Measurements from ENCODE around the gene WDR18.

WDR18 gene

DNA sequence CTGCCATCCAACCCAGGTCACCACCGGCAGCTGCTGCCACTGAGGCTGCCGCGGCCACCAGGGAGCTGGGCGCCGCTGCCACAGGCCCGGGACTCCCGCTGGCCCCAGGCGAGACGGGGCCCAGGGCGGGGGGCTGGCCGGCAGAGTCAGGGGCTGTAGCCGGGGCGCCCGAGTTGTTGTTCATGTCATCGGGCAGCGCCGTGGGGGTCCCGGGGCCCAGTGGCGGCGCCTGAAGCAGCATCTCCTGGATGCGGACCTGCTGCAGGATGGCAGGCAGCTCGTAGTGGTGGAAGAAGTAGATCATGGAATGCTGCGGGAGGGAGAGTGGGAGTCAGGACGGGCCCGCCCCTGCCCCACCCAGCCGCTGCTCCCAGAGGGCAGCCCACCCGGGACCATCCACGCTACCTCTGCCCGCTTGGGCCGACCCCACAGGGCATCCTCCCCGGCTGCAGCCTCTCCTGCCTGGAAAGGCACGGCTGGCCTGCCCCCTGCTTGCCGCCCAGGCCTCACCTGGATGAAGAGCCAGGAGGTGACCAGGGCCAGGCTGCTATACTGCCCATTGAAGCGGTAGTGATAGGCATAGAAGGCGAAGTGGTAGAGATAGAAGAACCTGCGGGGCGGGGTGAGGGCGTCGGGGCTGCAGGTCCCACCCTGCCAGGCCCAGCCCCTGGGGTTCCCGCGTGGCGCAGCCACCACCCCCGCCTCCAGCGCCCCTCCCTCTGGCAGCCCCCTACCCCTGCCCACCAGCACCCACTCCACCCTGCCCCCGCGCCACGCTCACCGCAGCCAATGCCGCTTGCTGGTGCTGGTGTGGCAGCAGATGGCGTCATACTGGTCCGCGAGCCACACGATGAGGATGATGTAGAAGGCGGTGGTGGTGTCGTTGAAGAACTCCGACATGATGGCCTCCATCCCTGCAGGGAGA, 26.7 kb downstream of the WDR18 start:
- no peak for TF ChIP-seq POLR2A (IDR thresholded peaks at IDR 0.05; ENCODE audit: extremely low read depth, insufficient read length)
- no peak for TF ChIP-seq MYC (IDR thresholded peaks at IDR 0.05; ENCODE audit: low read depth, low read length)
- no peak for DNase-seq (ENCODE audit: low read depth)
- no peak overlapping the region for H3K4me3 ChIP-seq (ENCODE audit: low read depth, low read length)

DNA sequence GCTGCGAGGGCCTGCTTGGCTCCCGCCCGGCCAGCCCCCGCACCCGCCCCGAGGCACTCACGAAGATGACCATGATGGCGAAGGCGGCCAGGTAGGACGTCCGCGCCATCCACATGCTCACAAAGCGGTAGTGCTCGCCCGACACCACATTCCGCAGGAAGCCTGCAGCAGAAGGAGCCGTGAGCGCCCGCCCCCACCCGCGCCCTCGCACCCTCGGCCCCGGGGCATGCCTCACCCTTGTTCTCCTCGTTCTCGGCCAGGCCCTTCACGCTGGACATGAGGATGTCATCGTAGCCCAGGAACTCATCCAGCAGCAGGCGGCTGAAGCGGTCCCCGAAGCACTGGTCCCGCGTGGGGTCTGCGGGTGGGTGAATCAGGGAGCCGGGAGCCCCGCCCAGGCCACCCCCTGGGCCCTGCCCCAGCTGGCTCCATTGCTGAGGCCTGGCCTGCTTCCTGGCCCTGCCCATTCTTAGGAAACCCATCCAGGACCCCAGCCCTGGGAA, 27.7 kb downstream of the WDR18 start:
- DNase-seq (ENCODE audit: low read depth), result no peak
- H3K4me3 ChIP-seq (ENCODE audit: low read depth, low read length), result no peak overlapping the region
- no peak for TF ChIP-seq POLR2A (IDR thresholded peaks at IDR 0.05; ENCODE audit: extremely low read depth, insufficient read length)
- TF ChIP-seq, protein P1, sequence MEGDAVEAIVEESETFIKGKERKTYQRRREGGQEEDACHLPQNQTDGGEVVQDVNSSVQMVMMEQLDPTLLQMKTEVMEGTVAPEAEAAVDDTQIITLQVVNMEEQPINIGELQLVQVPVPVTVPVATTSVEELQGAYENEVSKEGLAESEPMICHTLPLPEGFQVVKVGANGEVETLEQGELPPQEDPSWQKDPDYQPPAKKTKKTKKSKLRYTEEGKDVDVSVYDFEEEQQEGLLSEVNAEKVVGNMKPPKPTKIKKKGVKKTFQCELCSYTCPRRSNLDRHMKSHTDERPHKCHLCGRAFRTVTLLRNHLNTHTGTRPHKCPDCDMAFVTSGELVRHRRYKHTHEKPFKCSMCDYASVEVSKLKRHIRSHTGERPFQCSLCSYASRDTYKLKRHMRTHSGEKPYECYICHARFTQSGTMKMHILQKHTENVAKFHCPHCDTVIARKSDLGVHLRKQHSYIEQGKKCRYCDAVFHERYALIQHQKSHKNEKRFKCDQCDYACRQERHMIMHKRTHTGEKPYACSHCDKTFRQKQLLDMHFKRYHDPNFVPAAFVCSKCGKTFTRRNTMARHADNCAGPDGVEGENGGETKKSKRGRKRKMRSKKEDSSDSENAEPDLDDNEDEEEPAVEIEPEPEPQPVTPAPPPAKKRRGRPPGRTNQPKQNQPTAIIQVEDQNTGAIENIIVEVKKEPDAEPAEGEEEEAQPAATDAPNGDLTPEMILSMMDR (IDR thresholded peaks at IDR 0.05; ENCODE audit: low read depth, low read length), result no peak

DNA sequence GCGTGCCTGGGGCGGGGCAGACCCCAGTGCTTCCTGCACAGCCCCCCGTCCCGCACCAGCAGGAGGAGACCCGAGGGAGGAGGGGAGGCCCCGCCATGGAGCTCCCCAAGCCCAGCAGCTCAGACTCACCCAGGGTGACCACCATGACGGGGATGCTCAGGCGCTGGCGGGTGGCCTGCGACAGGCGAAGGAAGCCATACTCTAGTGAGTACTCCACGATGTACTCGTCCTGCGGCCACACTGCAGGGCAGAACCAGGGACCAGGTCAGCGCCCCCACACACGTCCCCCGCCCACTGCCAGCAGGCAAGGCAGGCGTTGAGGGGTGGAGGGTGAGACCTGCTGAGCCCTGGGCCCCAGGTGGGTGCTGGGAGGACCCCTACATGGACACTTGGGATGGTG, 28.2 kb downstream of the WDR18 start:
- H3K4me3 ChIP-seq (ENCODE audit: low read depth, low read length), result no peak overlapping the region
- DNase-seq (ENCODE audit: low read depth), result no peak
- TF ChIP-seq, protein P2, sequence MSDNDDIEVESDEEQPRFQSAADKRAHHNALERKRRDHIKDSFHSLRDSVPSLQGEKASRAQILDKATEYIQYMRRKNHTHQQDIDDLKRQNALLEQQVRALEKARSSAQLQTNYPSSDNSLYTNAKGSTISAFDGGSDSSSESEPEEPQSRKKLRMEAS (IDR thresholded peaks at IDR 0.05; ENCODE audit: low read depth, low read length), result no peak
- no peak for TF ChIP-seq MYC (IDR thresholded peaks at IDR 0.05; ENCODE audit: low read depth, low read length)
- TF ChIP-seq, protein P1 (IDR thresholded peaks at IDR 0.05; ENCODE audit: low read depth, low read length), result no peak
- TF ChIP-seq POLR2A (IDR thresholded peaks at IDR 0.05; ENCODE audit: extremely low read depth, insufficient read length), result no peak

DNA sequence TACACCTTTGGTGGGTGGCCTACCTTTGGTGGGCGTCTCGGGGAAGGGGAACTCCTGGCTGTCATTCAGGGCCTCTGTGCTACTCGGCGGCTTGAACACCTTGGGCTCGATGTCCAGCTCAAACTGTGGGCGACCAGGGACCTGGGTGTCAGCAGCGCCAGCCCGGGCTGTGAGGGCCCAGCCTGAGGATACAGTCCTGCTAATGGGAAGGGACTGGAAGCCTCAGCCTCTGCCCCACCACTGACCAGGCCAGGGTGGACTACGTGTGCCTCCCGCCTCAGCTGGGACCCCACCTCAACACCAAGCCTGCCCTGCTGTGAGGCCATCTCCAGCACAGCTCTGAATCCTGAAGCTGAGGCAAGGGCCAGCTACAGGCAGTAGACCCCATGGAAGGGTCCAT, 29.1 kb downstream of the WDR18 start:
- TF ChIP-seq, protein P2 (IDR thresholded peaks at IDR 0.05; ENCODE audit: low read depth, low read length), result no peak
- TF ChIP-seq POLR2A (IDR thresholded peaks at IDR 0.05; ENCODE audit: extremely low read depth, insufficient read length), result no peak
- TF ChIP-seq MYC (IDR thresholded peaks at IDR 0.05; ENCODE audit: low read depth, low read length), result no peak
- TF ChIP-seq, protein P1 (IDR thresholded peaks at IDR 0.05; ENCODE audit: low read depth, low read length), result no peak
- no peak for DNase-seq (ENCODE audit: low read depth)
- no peak overlapping the region for H3K4me3 ChIP-seq (ENCODE audit: low read depth, low read length)

DNA sequence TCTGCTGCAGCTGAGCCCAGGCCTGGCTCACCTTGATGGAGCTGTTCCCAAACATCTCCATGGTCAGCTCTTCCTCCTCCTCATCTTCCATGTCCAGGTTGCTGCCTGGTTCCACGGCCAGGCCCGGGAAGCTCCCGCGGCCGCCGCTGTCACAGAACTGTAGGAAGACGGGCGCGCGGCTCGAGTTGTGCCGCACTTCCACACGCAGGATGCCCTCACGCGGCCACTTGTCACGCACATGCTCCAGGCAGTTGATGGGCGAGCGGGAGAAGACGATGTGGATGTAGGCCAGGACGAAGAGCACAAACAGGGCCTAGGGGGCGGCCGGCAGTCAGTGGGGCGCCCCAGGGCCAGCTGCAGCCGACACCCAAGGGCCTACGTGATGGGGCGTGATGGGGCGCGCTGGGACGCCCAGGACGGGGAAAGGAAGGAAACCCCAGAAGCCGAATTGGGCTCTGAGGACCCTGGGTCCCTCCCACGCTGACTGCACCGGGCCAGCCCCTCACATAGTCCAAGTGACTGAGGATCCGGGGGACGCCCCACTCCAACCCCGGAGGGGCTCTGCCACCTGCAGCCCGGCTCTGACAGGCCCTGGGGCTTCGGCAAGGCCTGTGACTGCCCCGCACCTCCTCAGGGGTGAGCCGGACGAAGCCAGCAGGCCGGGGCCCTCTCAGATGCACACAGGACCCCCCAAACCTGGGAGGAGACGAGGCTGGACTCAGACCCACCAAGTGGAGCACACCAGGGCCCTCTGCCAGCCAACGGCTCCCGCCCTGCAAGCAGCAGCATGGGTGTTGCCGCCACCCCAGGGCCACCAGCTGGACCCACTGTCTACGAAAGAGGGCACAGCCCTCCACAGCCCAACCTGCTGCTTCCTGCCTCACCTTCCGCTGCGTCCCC, 30.3 kb downstream of the WDR18 start:
- no peak for DNase-seq (ENCODE audit: low read depth)
- no peak overlapping the region for H3K4me3 ChIP-seq (ENCODE audit: low read depth, low read length)
- TF ChIP-seq POLR2A (IDR thresholded peaks at IDR 0.05; ENCODE audit: extremely low read depth, insufficient read length), result no peak
- TF ChIP-seq, protein P1 (IDR thresholded peaks at IDR 0.05; ENCODE audit: low read depth, low read length), result no peak
- TF ChIP-seq, protein P2 (IDR thresholded peaks at IDR 0.05; ENCODE audit: low read depth, low read length), result no peak
- no peak for TF ChIP-seq MYC (IDR thresholded peaks at IDR 0.05; ENCODE audit: low read depth, low read length)
